HG03520 (cell line): ENCODE measurements around the gene FSD1.
"Not testable (repeated sequence)": the region's sequence is repeated elsewhere in the genome, so short reads cannot be mapped to it uniquely, and the experiment has no call there.

Experiments
- ATAC-seq: cut with Tn5 transposase; IDR thresholded peaks from one replicate; pipeline ENCODE4 v1.9.1; 2021; ENCODE audit warnings: mild to moderate bottlenecking, moderate library complexity; ENCODE audit not compliant: unreplicated experiment

FSD1 gene

GRCh38 chr19:4284176-4284958, 20.0 kb upstream of the FSD1 start:
- ATAC-seq = no peak

GRCh38 chr19:4284974-4285373, 19.4 kb upstream of the FSD1 start:
- ATAC-seq = no peak

GRCh38 chr19:4286141-4286540, 18.3 kb upstream of the FSD1 start:
- ATAC-seq = not testable (repeated sequence)

GRCh38 chr19:4288091-4288777, 16.2 kb upstream of the FSD1 start:
- ATAC-seq = no peak

GRCh38 chr19:4291184-4291732, 13.1 kb upstream of the FSD1 start:
- ATAC-seq = no peak

GRCh38 chr19:4292515-4292914, 11.9 kb upstream of the FSD1 start:
- ATAC-seq = no peak

- no peak for ATAC-seq
Observed at GRCh38 chr19:4294389-4294788, 10.0 kb upstream of the FSD1 start.

GRCh38 chr19:4295972-4296771, 8.2 kb upstream of the FSD1 start:
- no peak for ATAC-seq

GRCh38 chr19:4297901-4298809, 6.2 kb upstream of the FSD1 start:
- ATAC-seq = no peak

- no peak for ATAC-seq
Observed at GRCh38 chr19:4298810-4299550, 5.4 kb upstream of the FSD1 start.

GRCh38 chr19:4300589-4300988, 3.8 kb upstream of the FSD1 start:
- no peak for ATAC-seq

GRCh38 chr19:4301590-4302242, 2.7 kb upstream of the FSD1 start:
- no peak for ATAC-seq

GRCh38 chr19:4302243-4302640, 2.2 kb upstream of the FSD1 start, which contains the start of gene TMIGD2:
Gene TMIGD2, minus strand, starts transcription at chr19:4302389. Its CDS starts 4 bp downstream, at chr19:4302385.
- ATAC-seq = no peak

GRCh38 chr19:4303819-4304537, 420 bp upstream of the FSD1 start:
- ATAC-seq = no peak

- no peak for ATAC-seq
Observed at GRCh38 chr19:4305257-4305612, 837 bp downstream of the FSD1 start.

GRCh38 chr19:4305659-4306058, 1.3 kb downstream of the FSD1 start:
- ATAC-seq = no peak

GRCh38 chr19:4310247-4311121, 6.1 kb downstream of the FSD1 start:
- ATAC-seq = no peak
